HepG2 (cell line): ENCODE measurements around the gene ABCA2. TPM values are rescaled to one million over a fixed set of nuclear protein-coding genes. Genes with fewer than 3 reads are reported as not detected.

Experiments used
- ATF2 ChIP-seq: sonication (generic); formaldehyde crosslinking; IDR thresholded peaks from 2 replicates; pipeline ENCODE4 v1.4.0; 2020; ENCODE audit warnings: missing genetic modification reagents
- ATRX ChIP-seq: sonication (generic); formaldehyde crosslinking; IDR thresholded peaks from 2 replicates; pipeline ENCODE4 v1.4.0; 2020; ENCODE audit warnings: missing genetic modification reagents, borderline replicate concordance
- BRCA1 ChIP-seq: sonication (generic); formaldehyde crosslinking; IDR thresholded peaks from 2 replicates; pipeline ENCODE4 v1.4.0; 2020; ENCODE audit warnings: missing genetic modification reagents
- CREB3 ChIP-seq: sonication (generic); formaldehyde crosslinking; IDR thresholded peaks from 2 replicates; pipeline ENCODE4 v1.5.0; 2020; ENCODE audit warnings: missing genetic modification reagents
- ELF3 ChIP-seq: IDR thresholded peaks from 2 replicates; pipeline ENCODE4 v1.6.1; 2016; ENCODE audit warnings: missing genetic modification reagents, missing compliant biosample characterization
- GRHL1 ChIP-seq: sonication (generic); formaldehyde crosslinking; conservative IDR thresholded peaks from 2 replicates; pipeline ENCODE4 v1.8.0; 2022; ENCODE audit warnings: missing genetic modification reagents
- KDM4B ChIP-seq: sonication (generic); formaldehyde crosslinking; IDR thresholded peaks from 2 replicates; pipeline ENCODE4 v1.4.0; 2020; ENCODE audit warnings: missing genetic modification reagents
- MAF1 ChIP-seq: sonication (generic); formaldehyde crosslinking; IDR thresholded peaks from 2 replicates; pipeline ENCODE4 v1.5.0; 2020; ENCODE audit warnings: missing genetic modification reagents, borderline replicate concordance
- NAIF1 ChIP-seq: sonication (generic); formaldehyde crosslinking; IDR thresholded peaks from 2 replicates; pipeline ENCODE4 v1.5.0; 2020; ENCODE audit warnings: mild to moderate bottlenecking, missing genetic modification reagents, borderline replicate concordance
- PRPF4 ChIP-seq: fragments of 200-400 bp; formaldehyde crosslinking; IDR thresholded peaks from 2 replicates; pipeline ENCODE4 v1.6.1; 2016; ENCODE audit warnings: low read length, low read depth; ENCODE audit not compliant: poor library complexity, severe bottlenecking
- SIX1 ChIP-seq: sonication (generic); formaldehyde crosslinking; IDR thresholded peaks from 2 replicates; pipeline ENCODE4 v1.4.0; 2020; ENCODE audit warnings: missing genetic modification reagents, borderline replicate concordance
- SMARCE1 ChIP-seq: fragments of 450-650 bp; IDR thresholded peaks from 2 replicates; pipeline ENCODE4 v1.6.1; 2017; ENCODE audit warnings: borderline replicate concordance
- SP1 ChIP-seq, 2 experiments: fragments of 450-650 bp in 1 of 2; sonication (generic) in 1 of 2; formaldehyde crosslinking in 1 of 2; IDR thresholded peaks; 2 replicates each; pipeline versions ENCODE4 v1.4.0 to v1.6.1; 2016 to 2020; ENCODE audit warnings: missing genetic modification reagents in 1 of 2
- ZMYM2 ChIP-seq: sonication (generic); formaldehyde crosslinking; IDR thresholded peaks from 2 replicates; pipeline ENCODE4 v1.8.0; 2022; ENCODE audit warnings: mild to moderate bottlenecking, missing genetic modification reagents
- ZNF124 ChIP-seq: sonication (generic); formaldehyde crosslinking; IDR thresholded peaks from 2 replicates; pipeline ENCODE4 v1.4.0; 2020; ENCODE audit warnings: missing genetic modification reagents
- ZNF230 ChIP-seq: sonication (generic); formaldehyde crosslinking; IDR thresholded peaks from 2 replicates; pipeline ENCODE4 v1.4.0; 2020; ENCODE audit warnings: mild to moderate bottlenecking, missing genetic modification reagents
- ZNF33A ChIP-seq: sonication (generic); formaldehyde crosslinking; IDR thresholded peaks from 2 replicates; pipeline ENCODE4 v1.5.1; 2020; ENCODE audit warnings: missing genetic modification reagents, mild to moderate bottlenecking, moderate library complexity, borderline replicate concordance
- ZNF687 ChIP-seq: sonication (generic); formaldehyde crosslinking; IDR thresholded peaks from 2 replicates; pipeline ENCODE4 v1.5.1; 2020; ENCODE audit warnings: mild to moderate bottlenecking, missing genetic modification reagents, moderate library complexity
- ZNF816 ChIP-seq: sonication (generic); formaldehyde crosslinking; IDR thresholded peaks from 2 replicates; pipeline ENCODE4 v1.8.0; 2022; ENCODE audit warnings: missing genetic modification reagents, mild to moderate bottlenecking, borderline replicate concordance
- ZSCAN20 ChIP-seq: sonication (generic); formaldehyde crosslinking; IDR thresholded peaks from 2 replicates; pipeline ENCODE4 v1.4.0; 2020; ENCODE audit warnings: missing genetic modification reagents, mild to moderate bottlenecking, borderline replicate concordance
- polyA plus RNA-seq, 8 experiments: library from polyadenylated mRNA; depleted of rRNA in 3 of 8; stranded (reverse) in 7 of 8; unstranded in 1 of 8; fragments of >200 nt; fragmentation: Illumina TruSeq in 4 of 8; extraction: Trizol in 4 of 8; gene quantifications; 2 replicates each; pipeline versions ENCODE4 v1.2.1 to v1.2.3, GENCODE V29; 2011 to 2016; ENCODE audit warnings: low read depth in 4 of 8, missing spikeins in 1 of 8, mixed read lengths in 1 of 8; ENCODE audit not compliant: insufficient read depth in 1 of 8
- total RNA-seq, 5 experiments: library from RNA; depleted of rRNA; stranded (reverse); fragments of >200 nt; fragmentation: Illumina TruSeq; extraction: Trizol; gene quantifications; 2 replicates each; pipeline ENCODE4 v1.2.3, GENCODE V29; 2016; ENCODE audit warnings: low read depth in 1 of 5

Gene ABCA2
- total and polyA plus RNA-seq, 2 of the 13 experiments (the other 11 are each of a cell fraction or from before 2014, with no cell fraction given): 2.9 to 19.2 TPM

GRCh38 chr9:136991993-136992818, 35.8 kb downstream of the ABCA2 start, which contains the start of gene PAXX (continued):
- TF ChIP-seq ZNF687 (peak; percentile 91), NAIF1 (CRISPR knock-in tag) (no peak), GRHL1 (CRISPR knock-in tag) (no peak), CREB3 (0 out of 2 replicates have a peak, but pooled peaks have one; percentile 68), ATF2 (CRISPR knock-in tag) (no peak), SIX1 (CRISPR knock-in tag) (no peak), ELF3 (peak; percentile 19; the same call in 1 of the 2 replicates), ATRX (CRISPR knock-in tag) (no peak), SMARCE1 (no peak), ZNF33A (no peak), SP1 (IDR thresholded peaks at IDR 0.05) (no peak), SP1 (CRISPR knock-in tag; IDR thresholded peaks at IDR 0.05) (peak; percentile 26; the same call in 1 of the 2 replicates), BRCA1 (CRISPR knock-in tag) (no peak), ZSCAN20 (no peak; the same call in 1 of the 2 replicates), ZNF230 (CRISPR knock-in tag) (no peak), ZNF124 (CRISPR knock-in tag) (no peak), ZMYM2 (CRISPR knock-in tag) (no peak), KDM4B (no peak), PRPF4 (no peak), ZNF816 (CRISPR knock-in tag) (no peak), MAF1 (CRISPR knock-in tag) (no peak)
